ENCODE measurements around the gene FKBP1C.

Gene FKBP1C

DNA sequence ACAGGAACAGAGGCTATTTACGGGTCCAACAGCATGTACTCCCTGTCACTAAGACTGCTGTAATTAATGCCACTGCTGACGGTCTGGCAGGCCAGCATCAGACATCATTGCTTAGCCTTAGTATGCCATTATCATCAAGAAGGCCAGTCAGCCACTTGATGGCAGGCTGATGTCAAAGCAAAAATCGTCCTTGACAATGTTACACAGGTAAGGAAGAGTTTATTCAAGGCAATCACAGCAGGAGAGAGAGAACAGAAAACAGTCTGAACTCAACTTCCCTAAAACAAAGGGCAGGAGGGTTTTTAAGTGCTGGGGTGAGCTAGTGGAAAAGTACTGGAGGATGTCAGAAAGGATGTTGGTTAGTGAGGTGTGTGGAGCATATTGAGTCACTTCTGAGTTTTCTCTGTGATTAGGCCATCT, 25.1 kb downstream of the FKBP1C start:
- TF ChIP-seq, protein P1, sequence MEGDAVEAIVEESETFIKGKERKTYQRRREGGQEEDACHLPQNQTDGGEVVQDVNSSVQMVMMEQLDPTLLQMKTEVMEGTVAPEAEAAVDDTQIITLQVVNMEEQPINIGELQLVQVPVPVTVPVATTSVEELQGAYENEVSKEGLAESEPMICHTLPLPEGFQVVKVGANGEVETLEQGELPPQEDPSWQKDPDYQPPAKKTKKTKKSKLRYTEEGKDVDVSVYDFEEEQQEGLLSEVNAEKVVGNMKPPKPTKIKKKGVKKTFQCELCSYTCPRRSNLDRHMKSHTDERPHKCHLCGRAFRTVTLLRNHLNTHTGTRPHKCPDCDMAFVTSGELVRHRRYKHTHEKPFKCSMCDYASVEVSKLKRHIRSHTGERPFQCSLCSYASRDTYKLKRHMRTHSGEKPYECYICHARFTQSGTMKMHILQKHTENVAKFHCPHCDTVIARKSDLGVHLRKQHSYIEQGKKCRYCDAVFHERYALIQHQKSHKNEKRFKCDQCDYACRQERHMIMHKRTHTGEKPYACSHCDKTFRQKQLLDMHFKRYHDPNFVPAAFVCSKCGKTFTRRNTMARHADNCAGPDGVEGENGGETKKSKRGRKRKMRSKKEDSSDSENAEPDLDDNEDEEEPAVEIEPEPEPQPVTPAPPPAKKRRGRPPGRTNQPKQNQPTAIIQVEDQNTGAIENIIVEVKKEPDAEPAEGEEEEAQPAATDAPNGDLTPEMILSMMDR (IDR thresholded peaks at IDR 0.05; ENCODE audit: low read depth, low read length, missing control alignments), result no peak
- H3K4me3 ChIP-seq (ENCODE audit: low read depth, low read length), result no peak overlapping the region
- DNase-seq (ENCODE audit: low read depth), result no peak
- in situ Hi-C loops (cut with HindIII; ENCODE audit: low sequenced_read_pairs), result no loop called here

DNA sequence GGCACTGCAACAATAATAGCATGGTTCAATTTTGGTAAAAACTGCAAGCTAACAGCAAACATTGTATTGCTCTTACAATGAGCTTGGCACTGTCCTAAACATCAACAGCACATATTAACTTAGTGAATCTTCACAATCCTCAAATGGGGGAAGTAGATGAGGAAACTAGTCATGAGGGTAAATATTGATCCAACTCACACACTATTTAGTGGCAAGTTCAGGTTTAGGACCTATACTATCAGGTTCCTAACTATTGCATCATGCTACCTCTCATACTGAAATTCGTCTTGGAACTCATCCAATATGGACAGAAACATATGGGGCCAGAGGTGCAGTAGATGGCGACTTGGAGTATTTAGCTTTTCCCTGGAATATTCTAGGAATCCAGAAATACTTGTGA, 34.2 kb downstream of the FKBP1C start:
- H3K4me3 ChIP-seq (ENCODE audit: low read depth, low read length), result no peak overlapping the region
- in situ Hi-C loops (cut with HindIII; ENCODE audit: low sequenced_read_pairs), result no loop called here
- no peak for DNase-seq (ENCODE audit: low read depth)
- TF ChIP-seq, protein P1 (IDR thresholded peaks at IDR 0.05; ENCODE audit: low read depth, low read length, missing control alignments), result no peak

DNA sequence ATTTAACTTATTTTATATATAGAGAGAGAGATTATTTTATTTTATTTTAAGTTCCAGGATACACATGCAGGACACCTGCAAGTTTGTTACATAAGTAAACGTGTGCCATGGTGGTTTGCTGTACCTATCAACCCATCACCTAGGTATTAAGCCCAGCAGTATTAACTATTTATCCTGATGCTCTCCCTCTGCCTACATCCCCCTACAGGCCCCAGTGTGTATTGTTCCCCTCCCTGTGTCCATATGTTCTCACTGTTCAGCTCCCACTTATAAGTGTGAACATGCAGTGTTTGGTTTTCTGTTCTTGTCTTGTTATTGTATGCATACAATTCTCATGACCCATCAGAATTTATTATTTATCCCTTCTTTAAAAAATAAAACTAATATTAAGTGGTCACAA, 34.6 kb downstream of the FKBP1C start:
- DNase-seq (ENCODE audit: low read depth), result no peak
- in situ Hi-C loops (cut with HindIII; ENCODE audit: low sequenced_read_pairs), result no loop called here
- TF ChIP-seq, protein P1 (IDR thresholded peaks at IDR 0.05; ENCODE audit: low read depth, low read length, missing control alignments), result no peak
- H3K4me3 ChIP-seq (ENCODE audit: low read depth, low read length), result no peak overlapping the region

DNA sequence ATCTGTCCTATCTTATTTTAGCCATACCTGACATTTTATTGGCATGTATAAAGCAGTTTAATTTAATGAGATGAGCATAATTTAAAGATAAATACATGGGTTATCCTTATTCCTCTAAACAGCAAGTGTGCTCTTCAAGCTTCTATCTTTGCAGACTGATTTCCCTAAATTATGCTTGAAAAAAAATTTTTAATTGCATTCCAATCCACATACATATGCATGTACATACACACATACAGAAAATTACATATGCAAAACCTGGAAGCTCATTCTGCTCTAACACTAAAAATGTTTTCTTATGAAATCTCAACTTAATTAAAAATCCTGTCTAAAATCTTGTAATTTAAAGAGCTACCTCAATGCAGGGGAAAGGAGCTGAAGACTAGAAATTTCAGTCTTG, 35.3 kb downstream of the FKBP1C start:
- in situ Hi-C loops (cut with HindIII; ENCODE audit: low sequenced_read_pairs), result no loop called here
- no peak overlapping the region for H3K4me3 ChIP-seq (ENCODE audit: low read depth, low read length)
- DNase-seq (ENCODE audit: low read depth), result no peak
- TF ChIP-seq, protein P1 (IDR thresholded peaks at IDR 0.05; ENCODE audit: low read depth, low read length, missing control alignments), result no peak

DNA sequence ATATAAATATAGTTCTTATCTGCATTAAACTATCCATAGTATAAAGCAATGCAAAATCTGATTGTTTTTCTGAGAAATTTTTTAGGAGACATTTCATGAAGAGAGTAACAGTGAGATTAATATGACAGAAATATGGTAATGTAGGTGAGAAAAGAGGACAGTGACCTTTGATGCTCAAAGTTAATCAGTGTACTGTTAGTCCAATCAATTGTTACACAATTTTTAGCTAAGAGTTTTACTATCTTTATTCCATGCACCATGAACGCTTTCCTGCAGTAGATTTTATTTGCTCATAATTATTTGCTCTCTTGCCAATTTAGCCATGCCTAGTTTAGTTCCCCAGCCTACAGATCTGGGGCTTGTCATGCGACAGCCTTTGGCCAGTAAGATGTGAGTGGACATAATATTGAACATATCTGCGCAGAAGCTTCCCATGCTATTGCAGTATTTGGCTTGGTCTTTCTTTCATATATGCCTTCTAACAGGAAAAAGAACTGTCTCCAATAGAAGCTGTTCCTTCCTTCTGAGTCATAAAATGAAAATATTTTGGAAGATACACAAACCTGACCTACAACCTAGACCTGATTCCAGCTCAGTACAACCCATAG, 38.7 kb downstream of the FKBP1C start:
- DNase-seq (ENCODE audit: low read depth), result no peak
- in situ Hi-C loops (cut with HindIII; ENCODE audit: low sequenced_read_pairs), result no loop called here
- no peak overlapping the region for H3K4me3 ChIP-seq (ENCODE audit: low read depth, low read length)
- TF ChIP-seq, protein P1 (IDR thresholded peaks at IDR 0.05; ENCODE audit: low read depth, low read length, missing control alignments), result no peak

DNA sequence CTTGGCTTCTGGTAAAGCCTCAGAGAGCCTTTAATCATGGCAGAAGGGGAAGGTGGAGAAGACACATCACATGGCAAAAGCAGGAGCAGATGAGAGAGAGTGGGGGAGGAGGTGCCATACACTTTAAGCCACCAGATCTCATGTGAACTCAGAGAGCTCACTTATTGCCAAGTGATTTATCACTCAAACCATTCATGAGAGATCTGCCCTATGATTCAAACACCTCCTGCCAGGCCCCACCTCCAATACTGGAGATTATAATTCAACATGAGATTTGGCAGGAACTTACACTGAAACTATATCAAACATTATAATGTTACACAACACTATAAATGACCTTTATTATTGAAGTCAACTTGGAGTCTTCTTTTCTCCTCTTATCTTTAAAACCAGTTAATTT, 47.9 kb downstream of the FKBP1C start:
- in situ Hi-C loops (cut with HindIII; ENCODE audit: low sequenced_read_pairs), result no loop called here
- no peak for DNase-seq (ENCODE audit: low read depth)
- TF ChIP-seq, protein P1 (IDR thresholded peaks at IDR 0.05; ENCODE audit: low read depth, low read length, missing control alignments), result no peak
- no peak overlapping the region for H3K4me3 ChIP-seq (ENCODE audit: low read depth, low read length)
